ENCODE measurements around the gene LVRN. TPM values are rescaled to one million over a fixed set of nuclear protein-coding genes. Genes with fewer than 3 reads are reported as not detected.

LVRN gene
- total and polyA plus RNA-seq, 2 of the 13 experiments (the other 11 are each of a cell fraction or from before 2014, with no cell fraction given) = 0.09 to 0.20 TPM

DNA sequence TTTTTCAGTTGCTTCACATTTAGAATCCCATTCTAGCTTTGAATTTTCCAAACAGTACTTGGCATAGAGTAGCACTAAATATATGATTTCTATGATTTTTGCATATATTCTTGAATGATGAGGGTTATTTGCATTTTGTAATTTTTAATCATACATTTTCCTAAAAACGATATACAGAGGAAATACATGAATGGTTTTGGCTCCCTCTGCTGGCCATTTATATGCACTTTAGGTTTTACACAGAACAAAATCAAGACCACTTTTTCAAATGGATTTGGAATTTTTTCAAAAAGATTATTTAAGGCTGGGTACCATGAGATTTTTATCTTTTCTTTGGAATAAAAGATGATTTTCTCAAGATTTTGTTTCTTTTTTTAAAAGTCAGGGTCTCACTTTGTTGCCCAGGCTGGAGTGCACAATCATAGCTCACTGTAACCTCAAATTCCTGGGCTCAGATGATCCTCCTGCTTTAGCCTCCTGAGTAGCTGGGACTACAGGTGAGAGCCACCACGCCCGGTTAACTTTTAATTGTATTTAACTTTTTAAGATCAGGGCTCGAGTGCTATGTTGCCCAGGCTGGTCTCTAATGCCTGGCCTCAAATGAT, 105.9 kb downstream of the LVRN start:
- no peaks in the 10 kb centered on the region for H3K36me3 ChIP-seq (replicated peaks in 1 of 2; ENCODE audit: control insufficient read depth in 1 of 2, insufficient read depth in 2 of 2, low read length in 2 of 2)
- DNase-seq (ENCODE audit: low spot score) (peak; percentile 44), FAIRE-seq (peak; percentile 64), ATAC-seq (peak; percentile 50; the same call in 1 of the 3 replicates)
- no peaks in the 10 kb centered on the region for H3K9me3 ChIP-seq (ENCODE audit: low read length)
- no peaks in the 10 kb centered on the region for H4K20me1 ChIP-seq (ENCODE audit: insufficient read depth, low read length)
- CTCF ChIA-PET (ENCODE audit: low intra/inter-chr PET ratio, low total read pairs) = interaction anchor here (1.0 to 2.8 kb wide), 2 partner anchors 433 to 435 kb away, joined by 3 to 24 read pairs; no protein-coding TSS in a partner anchor
- in situ Hi-C loops (cut with HindIII; ENCODE audit: extremely low pct_ligation_motif_present, low pct_unique_long_range_greater_than_20kb) (loop anchor here (25.0 kb wide), 2 partner anchors 231 to 756 kb away; partner anchors contain the start of genes AP3S1 and ATG12), intact Hi-C loops (cut with micrococcal nuclease; ENCODE audit: unreplicated experiment) (loop anchor here (1.0 to 10.0 kb wide), 3 partner anchors 229 to 763 kb away; no protein-coding TSS in a partner anchor)
- H3K27me3 ChIP-seq (ENCODE audit: control insufficient read depth in 1 of 2, insufficient read depth in 2 of 2, low read length in 2 of 2) = no peaks in the 10 kb centered on the region
- H3K4me3 ChIP-seq (replicated peaks in 1 of 3; ENCODE audit: insufficient read depth in 1 of 3, low read depth in 2 of 3, low read length in 3 of 3) = no peak overlapping the region
- H3K27ac ChIP-seq (ENCODE audit: extremely low read length, insufficient read depth, low read length) = no peak overlapping the region
- no peak overlapping the region for H2AFZ ChIP-seq (ENCODE audit: low read length)
- TF ChIP-seq SSRP1 (CRISPR knock-in tag; IDR thresholded peaks at IDR 0.05) (no peak), ZMYM4 (CRISPR knock-in tag; IDR thresholded peaks at IDR 0.05) (no peak), SRY (CRISPR knock-in tag; IDR thresholded peaks at IDR 0.05) (no peak), STAG1 (CRISPR knock-in tag; IDR thresholded peaks at IDR 0.05) (peak; percentile 79), HNRNPUL1 (IDR thresholded peaks at IDR 0.05; ENCODE audit: low read depth, low read length) (no peak), SMC3 (IDR thresholded peaks at IDR 0.05; ENCODE audit: low read length) (peak; percentile 39; the same call in 1 of the 2 replicates), XRCC5 (optimal IDR thresholded peaks at IDR 0.05; ENCODE audit: low read length) (no peak), NFRKB (IDR thresholded peaks at IDR 0.05) (no peak)
- TF ChIP-seq, protein P1, sequence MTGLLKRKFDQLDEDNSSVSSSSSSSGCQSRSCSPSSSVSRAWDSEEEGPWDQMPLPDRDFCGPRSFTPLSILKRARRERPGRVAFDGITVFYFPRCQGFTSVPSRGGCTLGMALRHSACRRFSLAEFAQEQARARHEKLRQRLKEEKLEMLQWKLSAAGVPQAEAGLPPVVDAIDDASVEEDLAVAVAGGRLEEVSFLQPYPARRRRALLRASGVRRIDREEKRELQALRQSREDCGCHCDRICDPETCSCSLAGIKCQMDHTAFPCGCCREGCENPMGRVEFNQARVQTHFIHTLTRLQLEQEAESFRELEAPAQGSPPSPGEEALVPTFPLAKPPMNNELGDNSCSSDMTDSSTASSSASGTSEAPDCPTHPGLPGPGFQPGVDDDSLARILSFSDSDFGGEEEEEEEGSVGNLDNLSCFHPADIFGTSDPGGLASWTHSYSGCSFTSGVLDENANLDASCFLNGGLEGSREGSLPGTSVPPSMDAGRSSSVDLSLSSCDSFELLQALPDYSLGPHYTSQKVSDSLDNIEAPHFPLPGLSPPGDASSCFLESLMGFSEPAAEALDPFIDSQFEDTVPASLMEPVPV (CRISPR knock-in tag; IDR thresholded peaks at IDR 0.05) = no peak
- TF ChIP-seq, protein P2, sequence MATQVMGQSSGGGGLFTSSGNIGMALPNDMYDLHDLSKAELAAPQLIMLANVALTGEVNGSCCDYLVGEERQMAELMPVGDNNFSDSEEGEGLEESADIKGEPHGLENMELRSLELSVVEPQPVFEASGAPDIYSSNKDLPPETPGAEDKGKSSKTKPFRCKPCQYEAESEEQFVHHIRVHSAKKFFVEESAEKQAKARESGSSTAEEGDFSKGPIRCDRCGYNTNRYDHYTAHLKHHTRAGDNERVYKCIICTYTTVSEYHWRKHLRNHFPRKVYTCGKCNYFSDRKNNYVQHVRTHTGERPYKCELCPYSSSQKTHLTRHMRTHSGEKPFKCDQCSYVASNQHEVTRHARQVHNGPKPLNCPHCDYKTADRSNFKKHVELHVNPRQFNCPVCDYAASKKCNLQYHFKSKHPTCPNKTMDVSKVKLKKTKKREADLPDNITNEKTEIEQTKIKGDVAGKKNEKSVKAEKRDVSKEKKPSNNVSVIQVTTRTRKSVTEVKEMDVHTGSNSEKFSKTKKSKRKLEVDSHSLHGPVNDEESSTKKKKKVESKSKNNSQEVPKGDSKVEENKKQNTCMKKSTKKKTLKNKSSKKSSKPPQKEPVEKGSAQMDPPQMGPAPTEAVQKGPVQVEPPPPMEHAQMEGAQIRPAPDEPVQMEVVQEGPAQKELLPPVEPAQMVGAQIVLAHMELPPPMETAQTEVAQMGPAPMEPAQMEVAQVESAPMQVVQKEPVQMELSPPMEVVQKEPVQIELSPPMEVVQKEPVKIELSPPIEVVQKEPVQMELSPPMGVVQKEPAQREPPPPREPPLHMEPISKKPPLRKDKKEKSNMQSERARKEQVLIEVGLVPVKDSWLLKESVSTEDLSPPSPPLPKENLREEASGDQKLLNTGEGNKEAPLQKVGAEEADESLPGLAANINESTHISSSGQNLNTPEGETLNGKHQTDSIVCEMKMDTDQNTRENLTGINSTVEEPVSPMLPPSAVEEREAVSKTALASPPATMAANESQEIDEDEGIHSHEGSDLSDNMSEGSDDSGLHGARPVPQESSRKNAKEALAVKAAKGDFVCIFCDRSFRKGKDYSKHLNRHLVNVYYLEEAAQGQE (IDR thresholded peaks at IDR 0.05; ENCODE audit: borderline replicate concordance in 1 of 2, low read depth in 1 of 2, low read length in 2 of 2) = no peak
- TF ChIP-seq, protein P3, sequence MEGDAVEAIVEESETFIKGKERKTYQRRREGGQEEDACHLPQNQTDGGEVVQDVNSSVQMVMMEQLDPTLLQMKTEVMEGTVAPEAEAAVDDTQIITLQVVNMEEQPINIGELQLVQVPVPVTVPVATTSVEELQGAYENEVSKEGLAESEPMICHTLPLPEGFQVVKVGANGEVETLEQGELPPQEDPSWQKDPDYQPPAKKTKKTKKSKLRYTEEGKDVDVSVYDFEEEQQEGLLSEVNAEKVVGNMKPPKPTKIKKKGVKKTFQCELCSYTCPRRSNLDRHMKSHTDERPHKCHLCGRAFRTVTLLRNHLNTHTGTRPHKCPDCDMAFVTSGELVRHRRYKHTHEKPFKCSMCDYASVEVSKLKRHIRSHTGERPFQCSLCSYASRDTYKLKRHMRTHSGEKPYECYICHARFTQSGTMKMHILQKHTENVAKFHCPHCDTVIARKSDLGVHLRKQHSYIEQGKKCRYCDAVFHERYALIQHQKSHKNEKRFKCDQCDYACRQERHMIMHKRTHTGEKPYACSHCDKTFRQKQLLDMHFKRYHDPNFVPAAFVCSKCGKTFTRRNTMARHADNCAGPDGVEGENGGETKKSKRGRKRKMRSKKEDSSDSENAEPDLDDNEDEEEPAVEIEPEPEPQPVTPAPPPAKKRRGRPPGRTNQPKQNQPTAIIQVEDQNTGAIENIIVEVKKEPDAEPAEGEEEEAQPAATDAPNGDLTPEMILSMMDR (CRISPR knock-in tag; IDR thresholded peaks at IDR 0.05) = peak; percentile 59
- TF ChIP-seq, protein P4, sequence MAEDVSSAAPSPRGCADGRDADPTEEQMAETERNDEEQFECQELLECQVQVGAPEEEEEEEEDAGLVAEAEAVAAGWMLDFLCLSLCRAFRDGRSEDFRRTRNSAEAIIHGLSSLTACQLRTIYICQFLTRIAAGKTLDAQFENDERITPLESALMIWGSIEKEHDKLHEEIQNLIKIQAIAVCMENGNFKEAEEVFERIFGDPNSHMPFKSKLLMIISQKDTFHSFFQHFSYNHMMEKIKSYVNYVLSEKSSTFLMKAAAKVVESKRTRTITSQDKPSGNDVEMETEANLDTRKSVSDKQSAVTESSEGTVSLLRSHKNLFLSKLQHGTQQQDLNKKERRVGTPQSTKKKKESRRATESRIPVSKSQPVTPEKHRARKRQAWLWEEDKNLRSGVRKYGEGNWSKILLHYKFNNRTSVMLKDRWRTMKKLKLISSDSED (CRISPR knock-in tag; IDR thresholded peaks at IDR 0.05) = no peak
- TF ChIP-seq, protein P5, sequence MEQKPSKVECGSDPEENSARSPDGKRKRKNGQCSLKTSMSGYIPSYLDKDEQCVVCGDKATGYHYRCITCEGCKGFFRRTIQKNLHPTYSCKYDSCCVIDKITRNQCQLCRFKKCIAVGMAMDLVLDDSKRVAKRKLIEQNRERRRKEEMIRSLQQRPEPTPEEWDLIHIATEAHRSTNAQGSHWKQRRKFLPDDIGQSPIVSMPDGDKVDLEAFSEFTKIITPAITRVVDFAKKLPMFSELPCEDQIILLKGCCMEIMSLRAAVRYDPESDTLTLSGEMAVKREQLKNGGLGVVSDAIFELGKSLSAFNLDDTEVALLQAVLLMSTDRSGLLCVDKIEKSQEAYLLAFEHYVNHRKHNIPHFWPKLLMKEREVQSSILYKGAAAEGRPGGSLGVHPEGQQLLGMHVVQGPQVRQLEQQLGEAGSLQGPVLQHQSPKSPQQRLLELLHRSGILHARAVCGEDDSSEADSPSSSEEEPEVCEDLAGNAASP (CRISPR knock-in tag; IDR thresholded peaks at IDR 0.05; ENCODE audit: borderline replicate concordance) = no peak
- H3K79me2 ChIP-seq (ENCODE audit: insufficient read depth, low read length) = no peaks in the 10 kb centered on the region
- POLR2A ChIA-PET = no interaction called here
- no peak overlapping the region for H3K9ac ChIP-seq (ENCODE audit: insufficient read depth, low read depth, low read length)
- no peak overlapping the region for H3K4me2 ChIP-seq (ENCODE audit: low read depth, low read length)
- under 1% methylated on average over 4 of the region's 4 CpGs for WGBS (ENCODE audit: low lambda C conversion rate)
- no peaks in the 10 kb centered on the region for H3K4me1 ChIP-seq (ENCODE audit: insufficient read depth, low read length)
- BruUV-seq (replicated peaks) = no TSS peak
